Effector memory CD8-positive, alpha-beta T cell (primary cell): Measurements from ENCODE around the gene TCAP.

Experiments used
- ATAC-seq: fragments of 150-1000 bp; cut with Tn5 transposase; replicated peaks from 2 replicates; pipeline ENCODE4 v1.10.0; 2021; ENCODE audit warnings: mild to moderate bottlenecking, moderate library complexity
- DNase-seq, 3 experiments: peaks; one replicate each; pipeline ENCODE4 v3.0.0; 2021
- H3K27ac Mint-ChIP-seq, 2 donors: one replicate each; pipeline ENCODE4 v1.8.0; 2022; ENCODE audit warnings: mild to moderate bottlenecking in 2 of 2, mixed read lengths in 2 of 2, moderate library complexity in 2 of 2
- H3K27me3 Mint-ChIP-seq, 2 donors: one replicate each; pipeline ENCODE4 v1.8.0; 2022; ENCODE audit warnings: mixed read lengths in 2 of 2
- H3K36me3 Mint-ChIP-seq: one replicate; pipeline ENCODE4 v1.8.0; 2022; ENCODE audit warnings: mild to moderate bottlenecking, moderate library complexity, mixed read lengths; ENCODE audit not compliant: insufficient read depth
- H3K4me1 Mint-ChIP-seq, 2 donors: one replicate each; pipeline ENCODE4 v1.8.0; 2022; ENCODE audit warnings: low read depth in 2 of 2, mixed read lengths in 2 of 2
- H3K4me3 Mint-ChIP-seq, 2 donors: one replicate each; pipeline ENCODE4 v1.8.0; 2022; ENCODE audit warnings: mild to moderate bottlenecking in 2 of 2, mixed read lengths in 2 of 2, moderate library complexity in 2 of 2
- H3K9me3 Mint-ChIP-seq, 2 donors: one replicate each; pipeline ENCODE4 v1.8.0; 2022; ENCODE audit warnings: mixed read lengths in 2 of 2

TCAP gene

DNA sequence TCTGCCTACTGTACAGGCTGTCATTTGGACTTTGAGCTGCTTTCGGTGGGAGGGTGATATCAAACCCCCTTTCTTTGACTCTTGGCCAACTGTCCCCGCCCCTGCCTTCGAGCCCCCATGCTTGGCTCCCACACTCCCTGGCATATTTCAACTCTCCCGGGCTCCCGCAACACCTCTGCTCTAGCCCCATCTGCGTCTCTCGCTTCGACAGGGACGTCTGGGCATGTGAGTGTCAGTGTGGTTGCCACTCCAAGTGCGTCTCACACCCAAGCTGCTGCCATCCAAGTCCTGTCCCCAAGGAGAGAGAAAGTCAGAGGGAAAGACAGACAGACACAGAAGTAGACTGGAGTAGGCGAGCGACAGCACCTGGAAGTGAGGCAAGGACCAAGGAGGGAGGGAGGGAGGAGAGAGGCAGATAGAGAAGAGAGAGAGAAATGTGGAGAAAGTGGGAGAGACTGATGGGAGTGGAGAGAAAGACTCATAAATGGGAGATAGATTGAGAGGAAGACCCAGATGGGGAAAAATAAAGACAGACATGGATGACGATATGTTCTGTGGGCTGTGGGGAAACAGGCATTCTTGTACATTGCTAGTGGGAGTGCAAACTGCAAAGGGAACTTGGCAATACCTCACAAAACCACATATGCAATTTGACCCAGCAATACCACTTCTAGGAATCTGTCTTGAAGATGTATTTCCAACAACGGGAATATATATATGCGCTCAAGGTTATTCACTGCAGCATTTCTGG lies 16.4 kb upstream of the TCAP start:
- H3K27me3 Mint-ChIP-seq = no peaks in the 10 kb centered on the region
- peaks cover 21% of the 10 kb centered on the region for H3K36me3 Mint-ChIP-seq
- H3K27ac Mint-ChIP-seq = peak overlapping the region; percentile 15 to 44
- ATAC-seq (no peak), DNase-seq (no peak)
- H3K9me3 Mint-ChIP-seq = no peaks in the 10 kb centered on the region
- peaks cover 46 to 53% of the 10 kb centered on the region in 2 donors for H3K4me1 Mint-ChIP-seq
- H3K4me3 Mint-ChIP-seq = no peak overlapping the region

DNA sequence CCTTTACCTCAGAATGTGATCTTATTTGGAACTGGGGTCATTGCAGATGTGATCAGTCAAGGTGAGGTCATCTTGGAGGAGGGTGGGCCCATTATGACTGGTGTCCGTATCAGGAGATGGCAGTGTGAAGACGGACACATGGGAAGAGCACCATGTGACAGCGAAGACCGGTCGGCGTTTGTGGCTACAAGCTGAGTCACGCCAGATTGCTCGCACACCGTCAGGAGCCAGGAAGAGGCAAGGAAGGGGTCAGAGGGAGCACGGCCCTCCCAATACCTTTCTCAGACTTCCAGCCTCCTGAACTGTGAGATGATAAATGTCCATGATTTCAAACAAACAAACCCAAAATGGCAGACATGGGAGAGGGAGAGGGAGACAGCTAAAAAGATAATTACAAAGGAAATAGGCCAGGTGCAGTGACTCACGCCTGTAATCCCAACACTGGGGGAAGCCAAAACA lies 15.0 kb upstream of the TCAP start:
- no peaks in the 10 kb centered on the region for H3K9me3 Mint-ChIP-seq
- DNase-seq = no peak
- H3K36me3 Mint-ChIP-seq = peaks cover 19% of the 10 kb centered on the region
- H3K4me1 Mint-ChIP-seq = peaks cover 38 to 48% of the 10 kb centered on the region in 2 donors
- peak overlapping the region; percentile 63 to 74 for H3K27ac Mint-ChIP-seq
- no peak overlapping the region for H3K4me3 Mint-ChIP-seq
- H3K27me3 Mint-ChIP-seq = no peaks in the 10 kb centered on the region
- no peak for ATAC-seq

DNA sequence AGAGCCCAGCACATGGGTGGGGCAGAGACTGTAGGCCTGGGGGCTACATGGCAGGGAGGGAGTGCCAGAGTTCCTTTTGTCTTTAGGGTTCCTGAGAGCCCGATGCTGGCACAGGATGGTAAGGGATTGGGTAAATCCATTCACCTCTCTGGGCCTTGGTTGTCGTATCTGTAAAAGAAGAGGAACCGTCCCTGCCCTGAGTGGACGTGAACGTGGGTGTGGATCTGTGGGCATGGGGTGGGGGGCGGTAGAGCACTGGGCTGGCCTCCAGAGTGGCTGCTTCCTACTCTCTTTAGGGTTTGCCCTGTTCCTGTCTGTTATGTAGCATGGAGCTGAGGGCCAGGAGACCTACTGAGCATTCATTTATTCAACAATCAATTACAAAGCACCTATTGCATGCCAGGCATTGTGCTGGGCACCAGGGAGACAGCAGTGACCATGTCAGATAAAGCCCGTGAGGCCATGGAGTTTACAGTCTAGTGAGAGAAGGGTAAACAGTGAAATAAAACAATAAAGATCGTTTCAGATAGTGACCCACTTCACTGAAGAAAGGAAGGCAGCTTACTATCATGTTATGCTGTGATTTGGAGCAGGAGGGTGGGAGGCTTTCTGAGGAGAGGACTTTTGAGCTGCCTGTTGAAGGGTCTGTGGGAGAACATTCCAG lies 13.1 kb upstream of the TCAP start:
- Mint-ChIP-seq H3K36me3 (peaks cover 20% of the 10 kb centered on the region), H3K9me3 (no peaks in the 10 kb centered on the region), H3K27ac (peak overlapping the region; percentile 74 to 81), H3K4me3 (peak overlapping the region in 1 of 2 donors; percentile 3), H3K4me1 (peaks cover 37 to 44% of the 10 kb centered on the region in 2 donors), H3K27me3 (no peaks in the 10 kb centered on the region)
- DNase-seq (no peak), ATAC-seq (no peak)

DNA sequence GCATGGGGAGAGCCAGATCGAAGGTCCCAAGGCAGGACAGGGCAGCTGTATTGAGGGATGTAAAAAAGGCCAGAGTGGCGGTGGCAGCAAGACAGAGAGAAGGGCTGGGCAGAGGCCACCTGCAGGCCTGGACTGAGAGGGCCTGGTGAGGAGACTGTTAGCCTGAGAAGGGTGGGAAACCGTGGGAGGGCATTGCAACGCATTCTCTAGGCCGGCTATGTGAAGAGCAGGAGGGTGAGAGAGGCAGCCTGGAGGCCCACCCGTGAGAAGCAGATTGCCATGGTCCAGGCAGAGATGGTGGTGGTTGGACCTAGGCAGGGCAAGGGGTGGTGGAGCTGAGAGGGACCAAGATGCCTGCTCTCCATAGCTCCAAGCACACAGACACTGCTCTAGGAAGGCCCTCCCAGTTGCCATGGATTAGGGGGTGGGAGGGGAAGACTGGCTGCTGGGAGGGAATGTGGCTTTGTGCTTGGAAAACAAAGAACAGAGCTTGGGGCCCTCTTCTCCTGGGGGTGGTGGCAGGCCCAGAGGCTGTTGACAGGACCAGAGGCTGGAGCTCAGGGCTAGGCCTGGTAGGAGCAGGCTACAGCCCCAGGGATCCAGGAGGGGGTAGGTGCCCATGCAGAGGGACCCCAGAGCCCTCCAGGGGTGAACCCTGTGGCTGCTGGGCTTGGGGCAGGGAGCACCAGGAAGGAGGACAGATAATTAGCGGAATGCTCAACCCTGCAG lies 12.4 kb upstream of the TCAP start:
- Mint-ChIP-seq H3K4me1 (peaks cover 37 to 44% of the 10 kb centered on the region in 2 donors), H3K27me3 (no peaks in the 10 kb centered on the region), H3K36me3 (peaks cover 16% of the 10 kb centered on the region), H3K9me3 (no peaks in the 10 kb centered on the region), H3K27ac (peak overlapping the region; percentile 74 to 81), H3K4me3 (peak overlapping the region in 1 of 2 donors; percentile 3)
- ATAC-seq (no peak), DNase-seq (no peak)

DNA sequence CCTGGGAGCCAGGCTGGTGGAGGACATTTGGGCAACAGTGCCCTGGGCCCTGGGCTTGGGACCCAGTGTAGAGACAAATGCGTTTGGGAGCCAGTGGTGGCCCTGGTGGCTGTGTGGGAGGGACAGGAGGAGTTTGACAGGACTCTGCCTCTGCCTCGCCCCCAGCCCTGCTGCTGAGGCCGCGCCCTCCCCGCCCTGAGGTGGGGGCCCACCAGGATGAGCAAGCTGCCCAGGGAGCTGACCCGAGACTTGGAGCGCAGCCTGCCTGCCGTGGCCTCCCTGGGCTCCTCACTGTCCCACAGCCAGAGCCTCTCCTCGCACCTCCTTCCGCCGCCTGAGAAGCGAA lies 11.9 kb upstream of the TCAP start:
- no peaks in the 10 kb centered on the region for H3K9me3 Mint-ChIP-seq
- ATAC-seq = no peak
- DNase-seq = no peak
- peaks cover 37 to 44% of the 10 kb centered on the region in 2 donors for H3K4me1 Mint-ChIP-seq
- peak overlapping the region; percentile 81 to 90 for H3K27ac Mint-ChIP-seq
- no peak overlapping the region for H3K4me3 Mint-ChIP-seq
- H3K27me3 Mint-ChIP-seq = no peaks in the 10 kb centered on the region
- peaks cover 15% of the 10 kb centered on the region for H3K36me3 Mint-ChIP-seq

DNA sequence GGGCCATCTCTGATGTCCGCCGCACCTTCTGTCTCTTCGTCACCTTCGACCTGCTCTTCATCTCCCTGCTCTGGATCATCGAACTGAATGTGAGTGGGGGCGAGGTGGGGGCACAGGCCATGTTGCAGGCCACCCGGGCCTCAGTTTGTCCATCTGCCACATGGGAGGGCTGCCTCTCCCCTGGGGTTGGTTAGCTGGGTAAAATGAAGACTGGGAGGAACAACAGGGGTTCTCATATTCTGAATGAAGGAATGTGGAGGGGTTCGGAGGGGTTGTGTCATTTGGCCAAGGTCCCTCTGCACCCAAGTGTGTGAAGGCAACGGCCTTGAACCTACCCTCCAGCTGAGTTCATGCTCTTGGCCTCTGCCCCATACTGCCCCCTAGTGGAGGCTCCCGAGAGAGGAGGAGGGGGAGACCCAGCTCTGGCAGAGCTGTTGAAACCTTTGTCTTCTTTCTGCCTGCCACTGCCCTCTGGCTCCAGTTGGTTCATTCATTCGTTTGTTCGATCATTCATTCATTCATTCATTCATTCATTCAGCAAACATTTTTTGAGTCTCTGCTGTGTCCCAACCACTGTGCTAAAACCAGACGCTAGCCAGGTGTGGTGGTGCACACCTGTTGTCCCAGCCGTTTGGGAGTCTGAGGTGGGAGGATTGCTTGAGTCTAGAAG lies 11.4 kb upstream of the TCAP start:
- peak overlapping the region in 1 of 2 donors; percentile 90 for H3K27ac Mint-ChIP-seq
- peaks cover 34 to 41% of the 10 kb centered on the region in 2 donors for H3K4me1 Mint-ChIP-seq
- DNase-seq (peak; percentile 81 to 88 (median 85)), ATAC-seq (peak; percentile 91)
- H3K36me3 Mint-ChIP-seq = peaks cover 17% of the 10 kb centered on the region
- H3K4me3 Mint-ChIP-seq = no peak overlapping the region
- H3K9me3 Mint-ChIP-seq = no peaks in the 10 kb centered on the region
- no peaks in the 10 kb centered on the region for H3K27me3 Mint-ChIP-seq

DNA sequence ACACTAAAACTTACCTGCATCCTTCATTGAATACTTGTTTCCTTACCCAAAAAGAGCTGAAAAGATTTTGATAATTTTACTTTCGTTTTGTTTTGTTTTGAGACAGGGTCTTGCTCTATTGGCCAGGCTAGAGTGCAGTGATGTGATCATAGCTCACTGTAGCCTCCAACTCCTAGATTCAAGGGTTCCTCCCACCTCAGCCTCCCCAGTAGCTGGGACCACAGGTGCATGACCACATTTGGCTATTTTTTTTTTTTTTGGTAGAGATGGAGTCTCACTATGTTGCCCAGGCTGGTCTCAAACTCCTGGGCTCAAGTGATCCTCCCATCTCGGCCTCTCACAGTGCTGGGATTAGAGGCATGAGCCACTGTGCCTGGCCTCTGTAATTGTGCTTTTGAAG lies 10.0 kb upstream of the TCAP start:
- ATAC-seq (no peak), DNase-seq (no peak)
- Mint-ChIP-seq H3K36me3 (peaks cover 18% of the 10 kb centered on the region), H3K9me3 (no peaks in the 10 kb centered on the region), H3K4me1 (peaks cover 30 to 32% of the 10 kb centered on the region in 2 donors), H3K4me3 (no peak overlapping the region), H3K27ac (peak overlapping the region in 1 of 2 donors; percentile 41), H3K27me3 (no peaks in the 10 kb centered on the region)

DNA sequence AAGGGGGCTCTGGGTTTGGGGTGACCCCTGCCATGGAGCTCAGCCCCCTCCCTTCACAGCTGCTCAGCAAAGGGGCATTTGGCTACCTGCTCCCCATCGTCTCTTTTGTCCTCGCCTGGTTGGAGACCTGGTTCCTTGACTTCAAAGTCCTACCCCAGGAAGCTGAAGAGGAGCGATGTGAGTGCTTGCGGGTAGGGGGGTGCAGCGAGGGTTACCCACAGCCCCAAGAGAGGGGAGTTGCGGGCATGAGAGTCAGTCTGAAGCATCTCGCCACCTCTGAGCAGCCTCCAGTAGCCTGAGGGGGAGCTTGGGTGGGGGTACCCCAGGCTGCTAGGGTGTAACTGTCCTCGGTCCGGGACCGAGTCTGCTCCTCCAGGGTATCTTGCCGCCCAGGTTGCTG lies 6.8 kb upstream of the TCAP start:
- Mint-ChIP-seq H3K27ac (no peak overlapping the region), H3K27me3 (no peaks in the 10 kb centered on the region), H3K4me3 (no peak overlapping the region), H3K9me3 (no peaks in the 10 kb centered on the region), H3K4me1 (peaks cover 10% of the 10 kb centered on the region in 2 donors), H3K36me3 (peaks cover 19% of the 10 kb centered on the region)
- ATAC-seq = no peak
- DNase-seq = no peak

DNA sequence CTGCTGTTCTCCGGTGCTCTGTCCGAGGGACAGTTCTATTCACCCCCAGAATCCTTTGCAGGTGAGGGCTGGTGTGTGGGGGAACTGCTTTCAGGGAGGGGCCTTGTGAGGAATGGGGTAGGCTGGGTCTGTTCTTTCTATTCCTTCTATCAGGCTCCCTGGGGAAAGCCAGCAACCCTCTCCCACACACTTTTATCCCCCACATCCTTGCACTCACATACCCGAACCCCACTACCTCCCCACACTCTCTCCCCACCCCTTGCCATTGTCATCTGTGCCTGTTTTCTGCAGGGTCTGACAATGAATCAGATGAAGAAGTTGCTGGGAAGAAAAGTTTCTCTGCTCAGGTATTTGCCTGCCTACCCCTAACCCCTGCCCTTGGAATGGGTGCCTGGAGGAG lies 6.4 kb upstream of the TCAP start:
- H3K4me3 Mint-ChIP-seq = no peak overlapping the region
- peaks cover 16% of the 10 kb centered on the region for H3K36me3 Mint-ChIP-seq
- no peak for DNase-seq
- no peak for ATAC-seq
- H3K4me1 Mint-ChIP-seq = peaks cover 7% of the 10 kb centered on the region in 2 donors
- no peak overlapping the region for H3K27ac Mint-ChIP-seq
- no peaks in the 10 kb centered on the region for H3K27me3 Mint-ChIP-seq
- no peaks in the 10 kb centered on the region for H3K9me3 Mint-ChIP-seq

DNA sequence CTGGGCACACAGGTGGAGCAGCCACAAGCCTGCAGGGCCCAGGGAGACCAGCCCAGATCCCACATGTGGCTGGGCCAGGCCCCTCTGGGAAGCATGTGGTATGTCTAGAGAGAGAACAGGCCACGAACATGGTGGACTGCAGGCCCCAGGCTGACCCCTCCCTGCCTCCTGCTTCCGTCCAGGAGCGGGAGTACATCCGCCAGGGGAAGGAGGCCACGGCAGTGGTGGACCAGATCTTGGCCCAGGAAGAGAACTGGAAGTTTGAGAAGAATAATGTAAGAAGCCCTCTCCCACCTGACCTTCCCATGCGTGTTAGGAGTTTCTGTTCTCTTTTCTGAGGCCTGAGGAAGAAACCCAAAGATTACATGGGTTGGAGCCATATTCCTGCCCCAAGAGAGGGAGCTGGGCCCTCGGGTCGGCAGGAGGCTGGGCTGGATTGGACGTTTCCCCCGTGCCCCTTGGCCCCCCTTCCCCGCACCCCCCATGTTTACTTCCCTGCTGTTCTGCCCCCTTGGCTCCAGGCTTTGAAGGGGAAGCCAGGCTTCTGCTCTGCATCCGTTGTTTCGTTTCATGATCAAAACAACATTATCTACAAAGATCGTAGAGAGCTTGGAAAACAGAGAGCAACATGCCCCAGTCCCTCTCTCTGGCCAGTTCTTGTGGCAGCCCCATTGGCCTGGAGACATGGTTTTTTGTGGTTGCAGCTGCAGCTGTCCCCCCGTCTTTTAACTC lies 5.7 kb upstream of the TCAP start:
- Mint-ChIP-seq H3K27ac (no peak overlapping the region), H3K27me3 (no peaks in the 10 kb centered on the region), H3K36me3 (peaks cover 16% of the 10 kb centered on the region), H3K9me3 (no peaks in the 10 kb centered on the region), H3K4me3 (no peak overlapping the region), H3K4me1 (peaks cover 3 to 7% of the 10 kb centered on the region in 2 donors)
- DNase-seq (no peak), ATAC-seq (no peak)

DNA sequence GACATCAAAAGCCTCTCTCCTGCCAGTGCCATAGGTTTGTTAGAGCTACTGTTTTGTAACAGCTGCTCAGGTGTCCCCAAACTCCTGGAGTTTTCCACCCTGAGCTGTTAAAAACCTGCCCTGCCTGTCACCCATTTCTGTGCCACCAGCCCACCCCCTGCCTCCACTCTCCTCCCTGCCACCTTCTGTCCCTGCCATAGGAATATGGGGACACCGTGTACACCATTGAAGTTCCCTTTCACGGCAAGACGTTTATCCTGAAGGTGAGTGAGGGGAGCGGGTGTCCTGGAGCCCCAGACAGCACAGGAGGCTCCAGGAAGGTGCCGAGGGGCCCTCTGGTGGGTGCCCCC lies 5.2 kb upstream of the TCAP start:
- no peak overlapping the region for H3K27ac Mint-ChIP-seq
- no peak overlapping the region for H3K4me3 Mint-ChIP-seq
- ATAC-seq (no peak), DNase-seq (no peak)
- peaks cover 19% of the 10 kb centered on the region for H3K36me3 Mint-ChIP-seq
- peaks cover 3 to 7% of the 10 kb centered on the region in 2 donors for H3K4me1 Mint-ChIP-seq
- no peaks in the 10 kb centered on the region for H3K9me3 Mint-ChIP-seq
- no peaks in the 10 kb centered on the region for H3K27me3 Mint-ChIP-seq

DNA sequence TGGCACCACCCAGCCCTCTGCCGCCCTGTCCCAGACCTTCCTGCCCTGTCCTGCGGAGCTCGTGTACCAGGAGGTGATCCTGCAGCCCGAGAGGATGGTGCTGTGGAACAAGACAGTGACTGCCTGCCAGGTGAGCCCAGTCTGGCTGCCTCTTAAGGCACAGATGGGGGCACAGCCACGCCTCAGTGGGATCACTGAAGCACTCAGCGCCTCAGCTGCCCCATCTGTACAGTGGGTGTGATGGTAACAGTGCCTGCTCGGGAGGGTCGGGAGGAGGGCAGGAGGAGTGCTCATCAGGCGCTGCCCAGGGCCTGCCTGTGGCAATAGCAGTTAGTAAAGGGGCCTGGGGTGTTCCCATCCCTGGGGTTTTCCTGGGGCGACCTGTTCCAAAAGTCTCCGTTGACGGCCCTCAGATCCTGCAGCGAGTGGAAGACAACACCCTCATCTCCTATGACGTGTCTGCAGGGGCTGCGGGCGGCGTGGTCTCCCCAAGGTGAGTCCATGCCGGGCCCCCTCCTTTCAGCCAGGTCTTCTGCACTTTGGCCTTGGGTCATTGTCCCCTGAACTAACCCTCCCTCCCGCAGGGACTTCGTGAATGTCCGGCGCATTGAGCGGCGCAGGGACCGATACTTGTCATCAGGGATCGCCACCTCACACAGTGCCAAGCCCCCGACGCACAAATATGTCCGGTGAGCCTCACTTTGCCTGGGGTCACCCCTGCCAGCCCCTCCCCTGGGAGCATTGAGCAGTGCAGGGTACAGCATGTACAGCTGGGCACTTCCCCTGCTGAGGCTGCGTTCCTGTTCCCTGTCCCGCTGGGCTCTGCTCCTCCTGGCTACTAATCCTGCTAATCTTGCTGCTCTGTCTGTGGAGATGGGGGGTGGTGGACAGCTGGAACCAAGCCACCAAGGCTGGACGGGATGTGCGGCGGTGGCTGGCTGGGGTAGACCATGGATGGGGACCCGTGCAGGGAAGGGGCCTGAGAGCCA lies 4.5 kb upstream of the TCAP start:
- Mint-ChIP-seq H3K27me3 (no peaks in the 10 kb centered on the region), H3K27ac (no peak overlapping the region), H3K4me3 (no peak overlapping the region), H3K9me3 (no peaks in the 10 kb centered on the region), H3K36me3 (peaks cover 13% of the 10 kb centered on the region), H3K4me1 (peaks cover under 1 to 6% of the 10 kb centered on the region in 2 donors)
- no peak for ATAC-seq
- DNase-seq = no peak
